Measurements from ENCODE around the gene GPM6B. TPM values are rescaled to one million over a fixed set of nuclear protein-coding genes. Genes with fewer than 3 reads are reported as not detected.

Gene GPM6B
- total and polyA plus RNA-seq, 2 donors = 1.7 to 2.3 TPM

DNA sequence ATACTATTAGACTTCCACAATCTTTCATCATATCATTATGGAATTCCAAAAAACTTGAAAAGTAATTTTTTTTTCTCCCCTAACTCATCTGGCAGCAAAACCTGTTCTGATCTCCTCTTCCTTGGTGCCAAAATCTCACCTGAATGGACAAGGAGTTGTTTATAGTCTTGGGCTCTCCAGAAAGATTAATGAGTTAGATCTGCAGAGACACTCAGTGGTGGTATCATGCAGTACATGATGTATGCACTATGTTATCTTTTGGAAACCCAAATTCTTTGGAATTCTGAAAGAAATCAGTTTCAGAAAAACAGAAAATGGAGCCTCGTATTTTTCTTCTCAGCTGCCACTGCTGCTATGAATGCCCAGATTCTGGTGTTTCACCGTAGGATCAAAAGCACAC is 11.7 kb downstream of the GPM6B start:
- no peak for DNase-seq (ENCODE audit: low read depth in 6 of 9, low spot score in 9 of 9)
- no peaks in the 10 kb centered on the region for H3K27me3 ChIP-seq (ENCODE audit: control insufficient read depth in 2 of 2, insufficient read depth in 1 of 2, low read length in 1 of 2)
- 99% methylated on average over 2 of the region's 2 CpGs for WGBS

GRCh38 chrX:13803116-13803515 is 13.8 kb downstream of the GPM6B start:
- Histone ChIP-seq H3K4me3 (ENCODE audit: low read length in 2 of 2) (no peak overlapping the region), H3K4me1 (ENCODE audit: control insufficient read depth in 2 of 2, insufficient read depth in 2 of 2, low read length in 2 of 2) (no peaks in the 10 kb centered on the region), H3K27ac (ENCODE audit: low read depth in 1 of 2, low read length in 1 of 2) (no peak overlapping the region), H3K9me3 (ENCODE audit: control insufficient read depth in 2 of 2, insufficient read depth in 1 of 2, low read length in 1 of 2) (no peaks in the 10 kb centered on the region), H3K36me3 (ENCODE audit: control insufficient read depth in 2 of 2, insufficient read depth in 2 of 2, low read length in 1 of 2) (no peaks in the 10 kb centered on the region), H3K27me3 (ENCODE audit: control insufficient read depth in 2 of 2, insufficient read depth in 1 of 2, low read length in 1 of 2) (no peaks in the 10 kb centered on the region)
- 87% methylated on average over 6 of the region's 6 CpGs for WGBS
- DNase-seq (ENCODE audit: low read depth in 6 of 9, low spot score in 9 of 9) = no peak

More for the DNA sequence above, 11.7 kb downstream of the GPM6B start:
- no peak overlapping the region for H3K4me3 ChIP-seq (ENCODE audit: low read length in 2 of 2)
- H3K36me3 ChIP-seq (ENCODE audit: control insufficient read depth in 2 of 2, insufficient read depth in 2 of 2, low read length in 1 of 2) = no peaks in the 10 kb centered on the region
- H3K4me1 ChIP-seq (ENCODE audit: control insufficient read depth in 2 of 2, insufficient read depth in 2 of 2, low read length in 2 of 2) = no peaks in the 10 kb centered on the region
- no peaks in the 10 kb centered on the region for H3K9me3 ChIP-seq (ENCODE audit: control insufficient read depth in 2 of 2, insufficient read depth in 1 of 2, low read length in 1 of 2)
- no peak overlapping the region for H3K27ac ChIP-seq (ENCODE audit: low read depth in 1 of 2, low read length in 1 of 2)

DNA sequence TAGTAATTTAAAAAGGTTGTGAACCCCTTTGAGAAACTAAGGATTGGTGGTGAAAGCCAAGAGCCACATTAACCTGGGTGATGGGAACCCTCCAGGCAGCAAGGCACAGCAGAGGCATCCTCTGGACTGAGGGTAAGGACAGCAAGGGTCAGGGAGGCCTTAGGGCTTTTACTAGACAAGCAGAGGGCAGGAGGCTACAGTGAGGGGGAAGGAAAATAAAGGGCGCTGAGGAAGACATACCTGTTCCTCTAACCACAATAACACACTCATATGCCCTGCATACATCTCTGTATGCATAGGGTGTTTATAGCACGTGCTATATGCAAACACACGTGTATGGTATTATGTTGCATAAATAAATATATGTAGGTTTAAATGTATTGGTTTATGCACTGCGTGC is 18.7 kb downstream of the GPM6B start:
- H3K9me3 ChIP-seq (ENCODE audit: control insufficient read depth in 2 of 2, insufficient read depth in 1 of 2, low read length in 1 of 2) = no peaks in the 10 kb centered on the region
- no peak overlapping the region for H3K27ac ChIP-seq (ENCODE audit: low read depth in 1 of 2, low read length in 1 of 2)
- H3K4me3 ChIP-seq (ENCODE audit: low read length in 2 of 2) = no peak overlapping the region
- no peaks in the 10 kb centered on the region for H3K36me3 ChIP-seq (ENCODE audit: control insufficient read depth in 2 of 2, insufficient read depth in 2 of 2, low read length in 1 of 2)
- no peak for DNase-seq (ENCODE audit: low read depth in 6 of 9, low spot score in 9 of 9)
- 97% methylated on average over 4 of the region's 4 CpGs for WGBS
- H3K27me3 ChIP-seq (ENCODE audit: control insufficient read depth in 2 of 2, insufficient read depth in 1 of 2, low read length in 1 of 2) = no peaks in the 10 kb centered on the region
- H3K4me1 ChIP-seq (ENCODE audit: control insufficient read depth in 2 of 2, insufficient read depth in 2 of 2, low read length in 2 of 2) = no peaks in the 10 kb centered on the region

- H3K4me1 ChIP-seq (ENCODE audit: control insufficient read depth in 2 of 2, insufficient read depth in 2 of 2, low read length in 2 of 2) = no peaks in the 10 kb centered on the region
- H3K4me3 ChIP-seq (ENCODE audit: low read length in 2 of 2) = no peak overlapping the region
- no peaks in the 10 kb centered on the region for H3K36me3 ChIP-seq (ENCODE audit: control insufficient read depth in 2 of 2, insufficient read depth in 2 of 2, low read length in 1 of 2)
- 98% methylated on average over 4 of the region's 4 CpGs for WGBS
- H3K27me3 ChIP-seq (ENCODE audit: control insufficient read depth in 2 of 2, insufficient read depth in 1 of 2, low read length in 1 of 2) = no peaks in the 10 kb centered on the region
- no peaks in the 10 kb centered on the region for H3K9me3 ChIP-seq (ENCODE audit: control insufficient read depth in 2 of 2, insufficient read depth in 1 of 2, low read length in 1 of 2)
- no peak overlapping the region for H3K27ac ChIP-seq (ENCODE audit: low read depth in 1 of 2, low read length in 1 of 2)
- no peak for DNase-seq (ENCODE audit: low read depth in 6 of 9, low spot score in 9 of 9)
Measured at GRCh38 chrX:13797512-13797911, 19.4 kb downstream of the GPM6B start.

DNA sequence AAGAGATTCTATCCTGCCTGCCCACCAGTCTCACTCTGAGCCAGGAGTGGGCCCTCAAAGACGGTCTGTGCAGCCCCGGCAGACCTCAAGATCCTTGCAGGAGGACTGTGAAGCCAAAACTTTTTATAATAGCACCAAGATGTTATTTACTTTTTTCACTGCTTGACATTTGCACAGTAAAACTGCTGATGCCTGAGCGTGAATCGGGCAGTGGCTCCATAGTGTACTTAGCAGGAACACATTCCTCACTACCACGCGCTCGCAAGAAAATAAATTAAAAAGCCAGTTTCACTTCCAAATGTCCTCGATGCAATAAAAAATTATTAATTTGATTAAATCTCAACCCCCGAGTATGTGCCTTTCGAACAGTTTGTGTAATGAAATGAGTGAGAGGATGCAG is 22.5 kb downstream of the GPM6B start:
- no peaks in the 10 kb centered on the region for H3K36me3 ChIP-seq (ENCODE audit: control insufficient read depth in 2 of 2, insufficient read depth in 2 of 2, low read length in 1 of 2)
- no peak for DNase-seq (ENCODE audit: low read depth in 6 of 9, low spot score in 9 of 9)
- 98% methylated on average over 10 of the region's 10 CpGs for WGBS
- H3K27ac ChIP-seq (ENCODE audit: low read depth in 1 of 2, low read length in 1 of 2) = no peak overlapping the region
- no peaks in the 10 kb centered on the region for H3K4me1 ChIP-seq (ENCODE audit: control insufficient read depth in 2 of 2, insufficient read depth in 2 of 2, low read length in 2 of 2)
- no peak overlapping the region for H3K4me3 ChIP-seq (ENCODE audit: low read length in 2 of 2)
- H3K9me3 ChIP-seq (ENCODE audit: control insufficient read depth in 2 of 2, insufficient read depth in 1 of 2, low read length in 1 of 2) = no peaks in the 10 kb centered on the region
- H3K27me3 ChIP-seq (ENCODE audit: control insufficient read depth in 2 of 2, insufficient read depth in 1 of 2, low read length in 1 of 2) = no peaks in the 10 kb centered on the region

DNA sequence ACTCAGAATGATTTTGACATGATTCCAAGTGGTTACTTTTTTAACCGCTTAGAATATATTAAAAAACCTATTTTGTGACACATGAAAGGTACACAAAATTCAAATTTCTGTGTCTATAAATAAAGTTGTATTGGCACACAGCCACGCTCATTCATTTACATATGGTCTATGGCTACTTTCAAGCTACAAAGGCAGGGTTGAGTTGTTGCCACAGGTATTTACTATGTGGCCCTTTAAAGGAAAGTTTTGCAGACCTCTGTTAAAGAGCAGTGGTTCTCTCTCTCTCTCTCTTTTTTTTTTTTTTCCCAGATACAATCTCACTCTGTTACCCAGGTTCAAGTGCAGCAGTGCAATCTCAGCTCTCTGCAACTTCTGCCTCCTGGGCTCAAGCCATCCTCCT is 23.0 kb downstream of the GPM6B start:
- H3K27ac ChIP-seq (ENCODE audit: low read depth in 1 of 2, low read length in 1 of 2) = no peak overlapping the region
- DNase-seq (ENCODE audit: low read depth in 6 of 9, low spot score in 9 of 9) = no peak
- no peaks in the 10 kb centered on the region for H3K4me1 ChIP-seq (ENCODE audit: control insufficient read depth in 2 of 2, insufficient read depth in 2 of 2, low read length in 2 of 2)
- H3K4me3 ChIP-seq (ENCODE audit: low read length in 2 of 2) = no peak overlapping the region
- no peaks in the 10 kb centered on the region for H3K9me3 ChIP-seq (ENCODE audit: control insufficient read depth in 2 of 2, insufficient read depth in 1 of 2, low read length in 1 of 2)
- WGBS = 95% methylated on average over 2 of the region's 2 CpGs
- no peaks in the 10 kb centered on the region for H3K36me3 ChIP-seq (ENCODE audit: control insufficient read depth in 2 of 2, insufficient read depth in 2 of 2, low read length in 1 of 2)
- H3K27me3 ChIP-seq (ENCODE audit: control insufficient read depth in 2 of 2, insufficient read depth in 1 of 2, low read length in 1 of 2) = no peaks in the 10 kb centered on the region

DNA sequence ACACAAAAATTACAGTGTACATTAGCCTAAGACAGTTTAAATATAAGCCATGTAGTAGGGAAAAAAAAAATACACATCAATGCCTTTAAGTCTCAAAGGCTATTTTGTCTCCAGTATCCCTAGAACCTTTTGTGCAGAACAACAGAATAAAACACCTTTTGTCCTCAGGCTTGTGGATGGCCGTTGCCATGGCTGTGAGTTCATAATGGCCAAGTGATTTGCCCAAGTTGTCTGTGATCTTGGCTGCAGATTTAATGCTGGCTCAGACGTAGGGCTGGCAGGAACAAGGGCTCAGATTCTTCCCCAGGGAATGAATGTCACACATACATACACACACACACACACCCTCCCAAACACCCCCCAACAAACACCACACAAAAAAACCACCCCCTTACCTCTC is 25.3 kb downstream of the GPM6B start:
- Histone ChIP-seq H3K36me3 (ENCODE audit: control insufficient read depth in 2 of 2, insufficient read depth in 2 of 2, low read length in 1 of 2) (no peaks in the 10 kb centered on the region), H3K4me1 (ENCODE audit: control insufficient read depth in 2 of 2, insufficient read depth in 2 of 2, low read length in 2 of 2) (no peaks in the 10 kb centered on the region), H3K27me3 (ENCODE audit: control insufficient read depth in 2 of 2, insufficient read depth in 1 of 2, low read length in 1 of 2) (no peaks in the 10 kb centered on the region), H3K9me3 (ENCODE audit: control insufficient read depth in 2 of 2, insufficient read depth in 1 of 2, low read length in 1 of 2) (no peaks in the 10 kb centered on the region), H3K27ac (ENCODE audit: low read depth in 1 of 2, low read length in 1 of 2) (no peak overlapping the region), H3K4me3 (ENCODE audit: low read length in 2 of 2) (no peak overlapping the region)
- DNase-seq (ENCODE audit: low read depth in 6 of 9, low spot score in 9 of 9) = no peak
- whole genome bisulfite sequencing = 93% methylated on average over 2 of the region's 2 CpGs

DNA sequence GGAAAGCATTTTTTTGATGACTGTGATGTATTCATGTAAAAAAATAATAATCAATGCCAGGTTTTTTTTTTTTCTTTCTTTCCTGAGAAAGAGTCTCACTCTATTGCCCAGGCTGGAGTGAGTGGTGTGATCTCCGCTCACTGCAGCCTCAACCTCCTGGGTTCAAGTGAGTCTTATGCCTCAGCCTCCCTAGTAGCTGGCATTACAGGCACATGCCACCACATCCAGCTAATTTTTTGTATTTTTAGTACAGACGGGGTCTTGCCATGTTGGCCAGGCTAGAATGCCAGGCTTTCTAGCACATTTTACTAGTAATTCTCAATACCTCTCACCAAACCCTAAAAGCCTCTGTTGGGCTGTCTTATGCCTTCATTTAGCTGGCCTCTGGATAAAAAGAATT is 25.7 kb downstream of the GPM6B start:
- Histone ChIP-seq H3K27me3 (ENCODE audit: control insufficient read depth in 2 of 2, insufficient read depth in 1 of 2, low read length in 1 of 2) (no peaks in the 10 kb centered on the region), H3K4me3 (ENCODE audit: low read length in 2 of 2) (no peak overlapping the region), H3K4me1 (ENCODE audit: control insufficient read depth in 2 of 2, insufficient read depth in 2 of 2, low read length in 2 of 2) (no peaks in the 10 kb centered on the region), H3K27ac (ENCODE audit: low read depth in 1 of 2, low read length in 1 of 2) (no peak overlapping the region), H3K36me3 (ENCODE audit: control insufficient read depth in 2 of 2, insufficient read depth in 2 of 2, low read length in 1 of 2) (no peaks in the 10 kb centered on the region), H3K9me3 (ENCODE audit: control insufficient read depth in 2 of 2, insufficient read depth in 1 of 2, low read length in 1 of 2) (no peaks in the 10 kb centered on the region)
- DNase-seq (ENCODE audit: low read depth in 6 of 9, low spot score in 9 of 9) = no peak
- WGBS = 94% methylated on average over 2 of the region's 2 CpGs

DNA sequence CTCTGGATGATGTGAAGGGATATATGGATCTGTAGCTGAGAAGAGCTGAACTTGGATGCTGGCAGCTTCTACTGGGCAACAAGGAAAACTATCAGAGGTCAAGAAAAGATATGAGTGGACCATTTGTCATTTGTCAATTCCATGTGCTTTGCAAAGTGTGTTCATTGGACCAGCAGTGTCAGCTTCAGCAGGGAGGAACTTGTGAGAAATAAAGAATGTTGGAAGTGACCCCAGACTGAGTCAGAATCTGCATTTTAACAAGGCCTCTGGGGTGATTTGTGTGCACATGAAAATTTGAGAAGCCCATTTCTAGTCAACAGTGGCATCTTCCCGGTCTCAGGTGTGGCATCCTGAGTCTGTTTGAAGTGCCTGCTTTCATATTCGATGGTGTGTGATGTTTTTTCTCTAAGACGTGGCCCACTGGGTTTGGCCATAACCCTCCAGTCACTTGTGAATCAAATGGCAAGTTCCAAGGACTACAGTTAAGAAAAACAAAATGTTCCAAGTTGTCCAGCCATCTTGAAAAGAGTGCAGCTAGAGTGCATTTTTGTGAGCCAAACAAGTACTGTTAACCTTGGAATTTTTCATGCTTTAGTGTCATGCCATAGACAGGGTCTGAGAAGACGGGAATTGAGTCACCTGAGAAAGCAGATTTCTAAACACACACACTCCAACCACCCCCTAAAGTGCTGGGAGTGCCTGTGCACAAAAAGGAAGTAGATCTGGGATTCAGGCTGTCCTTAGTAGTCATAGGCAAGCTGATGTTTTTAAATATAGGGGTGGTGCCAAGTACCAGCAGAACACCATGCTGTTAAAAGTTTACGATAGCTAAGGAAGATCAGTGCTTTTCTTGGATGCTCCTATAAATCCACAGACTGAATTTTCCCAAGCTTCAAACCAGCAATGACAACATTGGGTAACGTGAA is 26.4 kb downstream of the GPM6B start:
- no peak for DNase-seq (ENCODE audit: low read depth in 6 of 9, low spot score in 9 of 9)
- H3K27ac ChIP-seq (ENCODE audit: low read depth in 1 of 2, low read length in 1 of 2) = no peak overlapping the region
- H3K4me1 ChIP-seq (ENCODE audit: control insufficient read depth in 2 of 2, insufficient read depth in 2 of 2, low read length in 2 of 2) = no peaks in the 10 kb centered on the region
- H3K36me3 ChIP-seq (ENCODE audit: control insufficient read depth in 2 of 2, insufficient read depth in 2 of 2, low read length in 1 of 2) = no peaks in the 10 kb centered on the region
- no peaks in the 10 kb centered on the region for H3K27me3 ChIP-seq (ENCODE audit: control insufficient read depth in 2 of 2, insufficient read depth in 1 of 2, low read length in 1 of 2)
- WGBS = 88% methylated on average over 6 of the region's 6 CpGs
- H3K9me3 ChIP-seq (ENCODE audit: control insufficient read depth in 2 of 2, insufficient read depth in 1 of 2, low read length in 1 of 2) = no peaks in the 10 kb centered on the region
- no peak overlapping the region for H3K4me3 ChIP-seq (ENCODE audit: low read length in 2 of 2)
